ENCODE measurements around the gene CNNM2.

- TF ChIP-seq CTCF (IDR thresholded peaks at IDR 0.05; ENCODE audit: low read depth, low read length, poor library complexity, severe bottlenecking) = no peak
- no peak for TF ChIP-seq EZH2phosphoT487 (IDR thresholded peaks at IDR 0.05; ENCODE audit: borderline replicate concordance, low read length)
Observed at GRCh38 chr10:102998399-102998907, 80.4 kb downstream of the CNNM2 start.
